ENCODE data around the gene ACADM.
A peak's percentile ranks its signal among the peaks of the same experiment; 100 is the strongest.

ACADM gene

DNA sequence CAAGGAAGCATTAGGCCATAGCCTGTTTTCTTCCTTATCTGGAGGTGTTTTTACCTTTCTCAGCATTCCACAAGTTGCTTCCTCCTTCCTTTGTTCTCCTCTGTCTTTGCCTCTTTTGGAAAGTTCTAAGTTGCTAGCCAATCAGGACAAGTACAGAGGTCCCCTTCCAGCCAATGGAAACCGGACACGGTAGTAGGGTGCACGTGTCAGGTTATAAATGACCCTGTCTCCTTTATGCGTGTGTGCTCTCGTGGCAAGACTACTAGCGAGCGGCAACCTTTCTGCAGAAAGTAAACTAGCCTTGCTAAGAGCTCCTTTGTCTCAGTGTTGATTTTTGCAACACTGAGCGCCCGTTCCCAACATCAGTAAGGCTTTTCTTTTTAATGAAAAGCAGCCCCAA is 1.5 kb upstream of the ACADM start:
- no peak overlapping the region for H3K4me3 ChIP-seq (ENCODE audit: low read depth, low read length)
- TF ChIP-seq, protein P1, sequence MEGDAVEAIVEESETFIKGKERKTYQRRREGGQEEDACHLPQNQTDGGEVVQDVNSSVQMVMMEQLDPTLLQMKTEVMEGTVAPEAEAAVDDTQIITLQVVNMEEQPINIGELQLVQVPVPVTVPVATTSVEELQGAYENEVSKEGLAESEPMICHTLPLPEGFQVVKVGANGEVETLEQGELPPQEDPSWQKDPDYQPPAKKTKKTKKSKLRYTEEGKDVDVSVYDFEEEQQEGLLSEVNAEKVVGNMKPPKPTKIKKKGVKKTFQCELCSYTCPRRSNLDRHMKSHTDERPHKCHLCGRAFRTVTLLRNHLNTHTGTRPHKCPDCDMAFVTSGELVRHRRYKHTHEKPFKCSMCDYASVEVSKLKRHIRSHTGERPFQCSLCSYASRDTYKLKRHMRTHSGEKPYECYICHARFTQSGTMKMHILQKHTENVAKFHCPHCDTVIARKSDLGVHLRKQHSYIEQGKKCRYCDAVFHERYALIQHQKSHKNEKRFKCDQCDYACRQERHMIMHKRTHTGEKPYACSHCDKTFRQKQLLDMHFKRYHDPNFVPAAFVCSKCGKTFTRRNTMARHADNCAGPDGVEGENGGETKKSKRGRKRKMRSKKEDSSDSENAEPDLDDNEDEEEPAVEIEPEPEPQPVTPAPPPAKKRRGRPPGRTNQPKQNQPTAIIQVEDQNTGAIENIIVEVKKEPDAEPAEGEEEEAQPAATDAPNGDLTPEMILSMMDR (IDR thresholded peaks at IDR 0.05; ENCODE audit: insufficient read depth, low read depth, low read length, missing control alignments), result no peak
- DNase-seq (ENCODE audit: low read depth), result no peak

DNA sequence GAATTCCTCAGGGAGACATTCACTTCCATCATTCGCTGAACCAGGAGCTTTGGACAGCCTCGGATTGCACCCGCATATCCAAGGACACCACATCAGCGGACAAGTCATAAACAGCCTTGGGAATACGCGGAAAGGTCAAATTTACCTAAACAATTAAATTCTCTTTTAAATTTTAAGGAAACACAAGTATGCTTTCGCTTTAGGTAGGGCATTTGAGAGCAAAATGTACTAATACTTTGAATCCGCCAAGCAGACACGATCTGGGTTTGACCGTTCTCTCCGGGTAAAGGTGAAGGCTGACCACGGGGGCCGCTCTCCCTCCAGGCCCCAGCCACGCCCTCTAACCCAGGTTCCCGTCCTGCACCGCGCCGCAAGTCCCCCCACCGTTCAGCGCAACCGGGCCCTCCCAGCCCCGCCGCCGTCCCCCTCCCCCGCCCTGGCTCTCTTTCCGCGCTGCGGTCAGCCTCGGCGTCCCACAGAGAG is 479 bp upstream of the ACADM start:
- TF ChIP-seq, protein P1 (IDR thresholded peaks at IDR 0.05; ENCODE audit: insufficient read depth, low read depth, low read length, missing control alignments), result no peak
- DNase-seq (ENCODE audit: low read depth), result peak; percentile 94

DNA sequence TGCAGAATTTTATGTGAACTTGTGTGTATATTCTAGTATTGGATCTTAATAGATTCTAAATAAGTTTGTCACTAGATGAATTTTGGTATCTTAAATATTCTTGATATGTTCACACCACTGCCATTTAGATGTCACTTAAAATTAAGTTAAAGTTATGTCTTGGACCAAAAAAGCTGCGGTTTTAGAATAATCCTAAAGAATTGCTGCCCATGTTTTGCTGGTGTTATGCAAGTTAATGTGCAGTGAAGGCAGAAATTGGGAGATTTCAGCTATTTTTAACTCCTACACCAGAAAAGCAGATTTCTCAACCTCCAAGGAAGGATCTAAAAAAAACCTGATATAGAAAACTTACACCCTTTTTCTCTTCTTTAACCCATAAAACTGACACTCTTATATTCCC is 757 bp downstream of the ACADM start:
- peak overlapping the region; percentile 66 for H3K4me3 ChIP-seq (ENCODE audit: low read depth, low read length)
- no peak for DNase-seq (ENCODE audit: low read depth)
- TF ChIP-seq, protein P1 (IDR thresholded peaks at IDR 0.05; ENCODE audit: insufficient read depth, low read depth, low read length, missing control alignments), result no peak

More for the DNA sequence above, 479 bp upstream of the ACADM start:
- H3K4me3 ChIP-seq (ENCODE audit: low read depth, low read length), result peak overlapping the region; percentile 66

DNA sequence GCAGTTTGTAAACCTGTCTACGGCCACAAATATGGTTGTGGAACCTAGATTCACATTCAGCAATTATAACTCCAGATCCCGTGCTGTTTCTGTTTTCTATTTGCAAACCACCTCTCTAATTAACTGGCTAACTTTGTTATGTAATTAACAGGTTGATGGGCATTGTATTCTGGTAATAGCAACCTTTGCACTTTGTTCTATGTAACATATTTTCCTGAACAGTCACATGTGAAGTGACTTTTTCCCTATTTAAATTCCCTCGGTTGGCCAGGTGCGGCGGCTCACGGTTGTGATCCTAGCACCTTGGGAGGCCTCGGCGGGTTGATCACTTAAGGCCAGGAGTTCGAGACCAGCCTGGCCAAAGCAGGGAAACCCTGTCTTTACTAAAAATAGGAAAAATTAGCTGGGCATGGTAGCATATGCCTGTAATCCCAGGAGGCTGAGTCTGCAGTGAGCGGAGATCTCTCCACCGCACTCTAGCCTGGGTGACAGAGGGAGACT is 1.4 kb downstream of the ACADM start:
- peak overlapping the region; percentile 66 for H3K4me3 ChIP-seq (ENCODE audit: low read depth, low read length)
- DNase-seq (ENCODE audit: low read depth), result peak; percentile 32
- TF ChIP-seq, protein P1 (IDR thresholded peaks at IDR 0.05; ENCODE audit: insufficient read depth, low read depth, low read length, missing control alignments), result no peak

DNA sequence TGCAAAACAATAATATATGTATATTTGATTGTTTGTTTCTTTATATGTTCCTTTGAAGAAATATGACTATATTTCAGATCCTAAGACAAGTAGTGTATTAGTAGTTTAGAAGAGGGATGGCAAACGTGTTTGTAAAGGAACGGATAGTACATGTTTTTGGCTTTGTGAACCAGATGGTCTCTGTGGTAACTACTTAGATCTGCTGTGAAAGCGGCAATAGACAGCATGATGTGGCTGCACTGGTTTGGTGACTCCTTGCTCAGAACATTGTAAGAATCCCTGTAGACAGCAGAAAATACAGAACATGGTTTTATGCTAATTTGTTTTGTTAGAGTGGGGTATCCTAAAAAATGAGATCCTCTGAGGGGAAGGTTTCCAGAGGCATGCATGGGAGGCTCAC is 3.1 kb downstream of the ACADM start:
- DNase-seq (ENCODE audit: low read depth), result peak; percentile 51
- H3K4me3 ChIP-seq (ENCODE audit: low read depth, low read length), result peak overlapping the region; percentile 66
- TF ChIP-seq, protein P1 (IDR thresholded peaks at IDR 0.05; ENCODE audit: insufficient read depth, low read depth, low read length, missing control alignments), result no peak

DNA sequence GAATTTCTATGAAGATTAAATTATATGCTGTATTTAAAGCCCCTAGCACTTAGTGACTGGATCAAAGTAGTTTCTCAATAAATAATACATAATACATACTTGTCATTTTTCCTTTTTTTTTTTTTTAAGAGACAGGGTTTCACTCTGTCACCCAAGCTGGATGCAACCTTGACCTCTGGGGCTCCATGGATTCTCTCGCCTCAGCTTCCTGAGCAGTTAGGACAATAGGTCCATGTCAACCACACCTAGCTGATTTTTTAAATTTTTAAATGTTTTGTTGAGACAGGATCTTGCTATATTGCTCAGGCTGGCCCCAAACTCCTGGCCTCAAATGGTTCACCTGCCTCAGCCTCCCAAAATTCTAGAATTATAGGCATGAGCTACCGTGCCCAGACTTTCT is 5.9 kb downstream of the ACADM start:
- TF ChIP-seq, protein P1 (IDR thresholded peaks at IDR 0.05; ENCODE audit: insufficient read depth, low read depth, low read length, missing control alignments), result no peak
- no peak for DNase-seq (ENCODE audit: low read depth)
- no peak overlapping the region for H3K4me3 ChIP-seq (ENCODE audit: low read depth, low read length)

DNA sequence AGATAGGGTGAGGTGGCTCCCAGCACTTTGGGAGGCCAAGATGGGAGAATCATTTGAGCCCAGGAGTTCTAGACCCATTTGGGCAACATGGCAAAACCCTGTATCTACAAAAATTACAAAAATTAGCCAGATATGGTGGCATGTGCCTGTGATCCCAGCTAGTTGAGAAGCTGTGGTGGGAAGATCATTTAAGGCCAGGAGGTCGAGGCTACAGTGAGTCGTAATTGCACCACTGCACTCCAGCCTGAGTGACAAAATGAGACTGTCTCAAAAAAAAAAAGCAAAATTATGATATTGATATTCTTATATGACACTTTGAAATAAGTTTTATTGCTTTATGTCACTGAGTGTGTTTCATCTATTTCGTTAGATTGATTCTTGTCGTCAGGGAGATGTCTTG is 7.4 kb downstream of the ACADM start:
- TF ChIP-seq, protein P1 (IDR thresholded peaks at IDR 0.05; ENCODE audit: insufficient read depth, low read depth, low read length, missing control alignments), result no peak

More for the DNA sequence above, 7.4 kb downstream of the ACADM start:
- no peak for DNase-seq (ENCODE audit: low read depth)
- no peak overlapping the region for H3K4me3 ChIP-seq (ENCODE audit: low read depth, low read length)

Data from GM12865 (cell line).